ENCODE results near the gene DCN. TPM values are rescaled to one million over a fixed set of nuclear protein-coding genes. Genes with fewer than 3 reads are reported as not detected.

DCN gene
- total RNA-seq, 2 donors from 2014 or later, result 104 to 404 TPM

- intact Hi-C loops (cut with DNase I), result loop anchor here (10.0 kb wide), 1 partner anchor 94 kb away; no protein-coding TSS in a partner anchor
- DNase-seq (ENCODE audit: low spot score), result no peak
- no peaks in the 10 kb centered on the region for H3K9me3 ChIP-seq
- 52% methylated on average over 2 of the region's 2 CpGs for WGBS
- no peaks in the 10 kb centered on the region for H3K4me1 ChIP-seq (replicated peaks)
- no peak for TF ChIP-seq POLR2AphosphoS5 (IDR thresholded peaks at IDR 0.05)
- TF ChIP-seq CTCF (IDR thresholded peaks at IDR 0.05), result no peak
- no peak for TF ChIP-seq POLR2A (IDR thresholded peaks at IDR 0.05)
- H3K36me3 ChIP-seq, result no peaks in the 10 kb centered on the region
- H3K27ac ChIP-seq, result no peak overlapping the region
- no peaks in the 10 kb centered on the region for H3K27me3 ChIP-seq (replicated peaks; ENCODE audit: insufficient read depth)
- no peak overlapping the region for H3K4me3 ChIP-seq
These were observed 43.3 kb downstream of the DCN start for GRCh38 chr12:91139286-91139685.

- H3K27me3 ChIP-seq (replicated peaks; ENCODE audit: insufficient read depth), result no peaks in the 10 kb centered on the region
- intact Hi-C loops (cut with DNase I), result loop anchor here (10.0 kb wide), 1 partner anchor 94 kb away; no protein-coding TSS in a partner anchor
- H3K27ac ChIP-seq, result no peak overlapping the region
- TF ChIP-seq POLR2AphosphoS5 (IDR thresholded peaks at IDR 0.05) (no peak), POLR2A (IDR thresholded peaks at IDR 0.05) (no peak), CTCF (IDR thresholded peaks at IDR 0.05) (no peak)
- DNase-seq (ENCODE audit: low spot score), result no peak
- H3K9me3 ChIP-seq, result no peaks in the 10 kb centered on the region
- no peak overlapping the region for H3K4me3 ChIP-seq
- H3K36me3 ChIP-seq, result no peaks in the 10 kb centered on the region
- 42% methylated on average over 1 of the region's 1 CpG for WGBS
- no peaks in the 10 kb centered on the region for H3K4me1 ChIP-seq (replicated peaks)
These were observed 44.2 kb downstream of the DCN start for GRCh38 chr12:91138337-91138920.

GRCh38 chr12:91133871-91134270, 48.7 kb downstream of the DCN start:
- no peak overlapping the region for H3K4me3 ChIP-seq
- no peaks in the 10 kb centered on the region for H3K36me3 ChIP-seq
- no peak overlapping the region for H3K27ac ChIP-seq
- intact Hi-C loops (cut with DNase I), result loop anchor here (10.0 kb wide), 1 partner anchor 89 kb away; no protein-coding TSS in a partner anchor
- H3K4me1 ChIP-seq (replicated peaks), result no peaks in the 10 kb centered on the region
- TF ChIP-seq CTCF (IDR thresholded peaks at IDR 0.05) (no peak), POLR2AphosphoS5 (IDR thresholded peaks at IDR 0.05) (no peak), POLR2A (IDR thresholded peaks at IDR 0.05) (no peak)
- DNase-seq (ENCODE audit: low spot score), result no peak
- no peaks in the 10 kb centered on the region for H3K27me3 ChIP-seq (replicated peaks; ENCODE audit: insufficient read depth)
- H3K9me3 ChIP-seq, result no peaks in the 10 kb centered on the region
- WGBS, result 89% methylated on average over 1 of the region's 1 CpG

GRCh38 chr12:91129662-91130362, 52.8 kb downstream of the DCN start:
- TF ChIP-seq POLR2A (IDR thresholded peaks at IDR 0.05), result no peak
- no peaks in the 10 kb centered on the region for H3K36me3 ChIP-seq
- no peaks in the 10 kb centered on the region for H3K4me1 ChIP-seq (replicated peaks)
- H3K9me3 ChIP-seq, result no peaks in the 10 kb centered on the region
- DNase-seq (ENCODE audit: low spot score), result no peak
- no peak overlapping the region for H3K27ac ChIP-seq
- H3K27me3 ChIP-seq (replicated peaks; ENCODE audit: insufficient read depth), result no peaks in the 10 kb centered on the region
- no peak overlapping the region for H3K4me3 ChIP-seq
- intact Hi-C loops (cut with DNase I), result loop anchor here (10.0 kb wide), 1 partner anchor 85 kb away; no protein-coding TSS in a partner anchor
- WGBS, result 100% methylated on average over 2 of the region's 2 CpGs

- H3K27ac ChIP-seq, result no peak overlapping the region
- H3K4me3 ChIP-seq, result no peak overlapping the region
- H3K9me3 ChIP-seq, result no peaks in the 10 kb centered on the region
- no peak for DNase-seq (ENCODE audit: low spot score)
- intact Hi-C loops (cut with DNase I), result no loop called here
- H3K27me3 ChIP-seq (replicated peaks; ENCODE audit: insufficient read depth), result no peaks in the 10 kb centered on the region
- H3K4me1 ChIP-seq (replicated peaks), result no peaks in the 10 kb centered on the region
- WGBS, result 87% methylated on average over 3 of the region's 3 CpGs
- no peaks in the 10 kb centered on the region for H3K36me3 ChIP-seq
- TF ChIP-seq CTCF (IDR thresholded peaks at IDR 0.05) (no peak), POLR2AphosphoS5 (IDR thresholded peaks at IDR 0.05) (no peak), POLR2A (IDR thresholded peaks at IDR 0.05) (no peak)
These were observed 54.9 kb downstream of the DCN start for GRCh38 chr12:91127751-91128150.

Data from prostate gland (tissue), 2 donors.